ENCODE results near the gene BBLN.
A peak's percentile ranks its signal among the peaks of the same experiment; 100 is the strongest.
"Not testable (repeated sequence)": the region's sequence is repeated elsewhere in the genome, so short reads cannot be mapped to it uniquely, and the experiment has no call there.

The BBLN gene, protein sequence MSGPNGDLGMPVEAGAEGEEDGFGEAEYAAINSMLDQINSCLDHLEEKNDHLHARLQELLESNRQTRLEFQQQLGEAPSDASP

DNA sequence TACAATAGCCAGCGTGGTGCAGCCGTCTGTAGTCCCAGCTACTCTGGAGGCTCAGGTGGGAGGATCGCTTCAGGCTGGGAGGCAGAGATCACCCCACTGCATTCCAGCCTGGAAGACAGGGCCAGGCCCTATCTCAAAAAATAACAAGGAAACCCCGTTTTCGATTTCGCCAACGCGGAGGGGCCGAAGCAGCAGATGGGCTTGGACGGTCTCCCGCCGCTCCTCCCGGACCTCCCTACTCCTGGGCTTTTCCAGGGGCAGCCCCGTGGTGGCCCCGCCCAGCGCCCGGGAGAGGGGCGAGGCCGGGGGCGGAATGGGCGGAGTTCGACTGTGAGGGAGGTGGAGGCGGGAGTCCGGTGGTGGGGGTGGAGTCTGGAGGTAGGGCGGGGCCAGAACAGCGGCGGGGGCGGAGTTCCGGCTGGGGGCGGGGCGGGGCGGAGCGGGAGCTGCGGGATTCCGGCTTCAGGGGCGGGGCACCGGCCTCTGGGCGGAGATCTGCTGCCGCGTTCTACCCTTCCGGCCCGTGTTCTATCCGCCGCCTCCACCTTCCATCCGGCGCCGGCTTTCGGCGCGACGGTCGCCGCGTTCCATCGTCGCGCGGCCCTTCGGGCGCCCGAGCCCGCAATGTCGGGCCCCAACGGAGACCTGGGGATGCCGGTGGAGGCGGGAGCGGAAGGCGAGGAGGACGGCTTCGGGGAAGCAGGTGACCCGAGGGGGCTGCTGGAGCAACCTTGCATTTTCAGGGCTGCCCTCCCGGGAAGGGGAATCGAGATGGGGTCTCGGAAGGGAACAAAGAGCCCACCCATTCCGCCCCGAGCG lies at the start of gene BBLN:
Gene BBLN, plus strand, starts transcription at position 482 of the 819 bp plus-strand sequence. Its CDS starts 143 bp downstream, at position 625.
- peak; percentile 94 to 96 for DNase-seq

DNA sequence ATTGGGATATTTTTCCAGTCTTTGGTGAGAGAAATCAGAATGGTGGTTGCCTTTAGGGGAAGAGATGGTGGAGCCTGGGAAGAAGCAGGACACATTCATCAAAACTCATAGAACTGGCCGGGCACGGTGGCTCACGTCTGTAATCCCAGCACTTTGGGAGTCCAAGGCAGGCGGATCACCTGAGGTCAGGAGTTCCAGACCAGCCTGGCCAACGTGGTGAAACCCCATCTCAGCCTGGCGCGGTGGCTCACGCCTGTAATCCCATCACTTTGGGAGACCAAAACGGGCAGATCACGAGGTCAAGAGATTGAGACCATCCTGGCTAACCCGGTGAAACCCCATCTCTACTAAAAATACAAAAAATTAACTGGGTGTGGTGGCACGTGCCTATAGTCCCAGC lies 48.3 kb upstream of the BBLN start:
- DNase-seq = not testable (repeated sequence)

DNA sequence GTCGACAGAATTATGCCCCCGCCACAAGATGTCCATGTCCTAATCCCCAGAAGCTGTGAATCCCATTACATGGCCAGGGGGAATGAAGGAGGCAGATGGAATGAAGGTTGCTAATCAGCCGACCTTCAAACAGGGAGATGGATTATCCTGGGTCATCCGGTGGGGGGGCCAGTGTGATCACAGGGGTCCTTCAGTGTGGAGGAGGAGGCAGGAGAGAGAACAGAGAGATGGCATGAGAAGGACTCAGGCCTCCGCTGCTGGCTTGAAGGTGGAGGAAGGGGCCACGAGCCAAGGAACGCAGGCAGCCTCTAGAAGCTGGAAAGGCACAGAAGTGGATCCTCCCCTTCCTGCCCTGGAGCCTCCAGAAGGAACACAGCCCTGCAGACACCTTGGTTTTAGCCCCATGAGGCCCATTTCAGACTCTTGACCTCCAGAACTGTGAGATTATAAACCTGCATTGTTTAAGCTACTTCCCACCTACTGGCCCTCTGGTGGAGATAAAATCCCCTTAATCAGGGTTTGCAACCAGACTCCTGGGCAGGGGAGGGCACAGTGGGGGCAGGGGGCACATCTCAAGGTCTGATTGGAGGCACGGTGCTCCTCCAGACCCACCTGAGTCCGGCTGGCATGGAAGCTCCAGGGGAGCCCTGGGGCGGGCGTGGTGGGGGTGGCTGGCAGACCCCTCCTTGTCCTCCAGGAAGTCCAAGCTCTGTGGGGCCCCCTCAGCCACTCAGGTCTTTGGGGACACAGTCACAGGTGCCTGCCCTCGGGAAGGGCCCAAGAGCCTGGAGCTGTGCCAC lies 46.3 kb upstream of the BBLN start:
- peak in 1 of 2 experiments; percentile 37 for DNase-seq

DNA sequence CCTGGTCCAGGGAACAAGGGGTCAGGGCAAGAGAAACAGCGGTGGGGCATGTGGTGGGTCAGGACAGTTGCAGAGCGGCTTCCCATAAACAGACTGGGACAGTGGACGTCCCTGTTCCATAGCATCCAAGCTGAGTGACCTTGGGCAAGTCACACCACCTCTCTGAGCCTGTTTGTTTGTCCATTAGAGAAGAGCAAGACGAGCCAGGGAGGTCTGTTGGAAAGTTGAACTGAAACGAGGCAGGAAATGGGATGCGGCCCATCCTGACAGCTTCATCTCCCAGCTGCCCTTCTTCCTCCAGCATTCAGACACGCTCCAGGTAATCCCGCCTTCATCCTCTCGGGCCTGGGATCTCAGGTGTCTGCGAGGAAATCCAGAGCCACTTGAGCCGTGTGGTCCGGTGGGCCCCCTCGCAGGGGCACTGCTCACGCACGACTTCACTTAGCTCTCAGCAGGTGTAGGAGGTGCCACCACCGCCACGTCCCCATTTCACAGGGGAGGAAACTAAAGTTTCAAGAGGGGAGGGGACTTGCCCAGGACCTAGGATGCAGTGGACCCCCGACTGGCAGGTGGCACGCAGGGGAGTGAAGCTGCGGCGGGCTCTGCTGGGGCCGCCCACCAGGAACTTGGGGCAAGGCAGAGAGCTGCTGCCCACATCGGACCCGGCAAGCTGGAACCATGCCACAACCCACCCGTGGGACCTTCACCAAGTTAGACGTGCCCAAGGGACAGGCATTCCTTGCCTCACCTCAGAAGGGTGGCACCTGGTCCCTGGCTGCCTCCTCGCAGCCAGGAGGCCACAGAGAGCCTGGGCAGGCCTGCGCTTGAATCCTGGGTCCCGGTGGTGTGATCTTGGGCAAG lies 45.5 kb upstream of the BBLN start:
- DNase-seq = no peak

DNA sequence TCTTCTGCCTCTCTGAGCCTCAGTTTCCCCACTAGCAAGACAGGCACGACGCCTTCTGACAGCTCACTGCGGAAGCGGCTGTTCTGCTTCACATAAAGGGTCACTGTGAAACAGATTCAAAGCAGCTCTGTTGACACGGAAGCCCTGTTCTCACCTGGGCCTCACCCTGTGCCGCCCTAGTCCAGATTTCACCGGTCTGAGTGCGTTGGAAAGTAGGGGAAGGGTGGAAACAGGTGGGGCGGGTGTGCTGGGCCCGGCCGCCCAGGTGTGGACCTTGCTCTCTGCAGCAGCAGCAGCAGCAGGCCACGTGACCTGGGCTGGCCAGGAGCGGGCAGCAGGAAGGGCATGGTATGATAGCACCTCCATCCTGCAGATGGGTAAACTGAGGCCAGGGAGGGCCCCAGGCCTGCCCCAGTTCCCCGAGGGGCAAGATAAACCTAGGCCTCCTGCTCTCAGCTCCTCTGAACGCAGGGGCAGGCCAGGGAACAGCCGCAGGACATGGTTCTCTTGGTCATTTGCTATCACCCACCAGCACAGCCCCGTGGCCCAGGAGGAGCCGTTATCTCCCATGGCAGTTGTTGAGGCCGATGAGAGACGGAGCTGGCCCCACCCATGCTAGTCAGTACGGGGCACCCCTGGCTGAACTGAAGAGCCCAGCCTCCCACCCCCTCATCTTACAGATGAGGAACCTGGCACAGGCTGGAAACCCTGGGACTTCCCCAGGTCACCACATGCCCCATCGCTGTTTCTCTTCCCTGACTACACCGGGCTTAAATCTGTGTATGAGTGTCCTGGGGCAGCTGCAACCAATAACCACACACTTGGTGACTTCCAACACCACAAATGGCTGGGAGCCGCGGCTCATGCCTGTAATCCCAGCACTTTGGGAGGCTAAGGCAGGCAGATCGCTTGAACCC lies 44.6 kb upstream of the BBLN start:
- DNase-seq = no peak

DNA sequence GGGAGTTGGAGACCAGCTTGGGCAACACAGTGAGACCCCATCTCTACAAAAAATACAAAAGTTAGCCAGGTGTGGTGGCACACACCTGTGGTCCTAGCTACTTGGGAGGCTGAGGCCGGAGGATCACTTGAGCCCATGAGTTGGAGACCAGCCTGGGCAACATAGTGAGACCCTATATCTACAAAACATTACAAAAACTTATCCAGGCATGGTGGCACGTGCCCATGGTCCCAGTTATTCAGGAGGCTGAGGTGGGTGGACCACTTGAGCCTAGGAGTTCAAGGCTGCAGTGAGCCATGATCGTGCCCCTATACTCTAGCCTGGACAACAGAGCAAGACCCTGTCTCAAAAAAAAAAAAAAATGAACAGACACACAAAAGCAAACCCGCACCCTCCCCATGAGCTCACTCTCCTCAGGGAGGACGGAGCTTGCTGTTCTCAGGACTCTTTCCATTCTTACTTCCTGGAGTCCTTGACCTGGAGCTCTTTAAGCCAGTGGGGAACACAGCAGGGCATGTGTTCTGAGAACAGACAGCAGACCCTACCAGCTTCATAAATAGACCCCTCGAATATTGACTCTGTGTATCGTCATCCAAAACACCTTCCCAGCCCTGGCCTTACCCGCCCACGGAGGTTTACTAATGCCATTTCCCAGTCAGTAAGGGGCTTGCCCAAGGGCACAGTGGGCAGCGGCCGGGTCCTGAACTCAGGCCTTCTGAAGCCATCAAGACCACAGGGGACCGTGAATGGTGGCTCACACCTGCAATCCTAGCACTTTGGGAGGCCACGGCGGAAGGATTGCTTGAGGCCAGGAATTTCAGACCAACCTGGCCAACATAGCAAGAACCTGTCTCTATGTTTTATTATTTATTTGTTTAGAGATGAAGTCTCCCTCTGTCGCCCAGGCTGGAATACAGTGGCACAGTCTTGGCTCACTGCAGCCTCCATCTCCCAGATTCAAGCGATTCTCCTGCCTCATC lies 43.7 kb upstream of the BBLN start:
- DNase-seq = no peak

DNA sequence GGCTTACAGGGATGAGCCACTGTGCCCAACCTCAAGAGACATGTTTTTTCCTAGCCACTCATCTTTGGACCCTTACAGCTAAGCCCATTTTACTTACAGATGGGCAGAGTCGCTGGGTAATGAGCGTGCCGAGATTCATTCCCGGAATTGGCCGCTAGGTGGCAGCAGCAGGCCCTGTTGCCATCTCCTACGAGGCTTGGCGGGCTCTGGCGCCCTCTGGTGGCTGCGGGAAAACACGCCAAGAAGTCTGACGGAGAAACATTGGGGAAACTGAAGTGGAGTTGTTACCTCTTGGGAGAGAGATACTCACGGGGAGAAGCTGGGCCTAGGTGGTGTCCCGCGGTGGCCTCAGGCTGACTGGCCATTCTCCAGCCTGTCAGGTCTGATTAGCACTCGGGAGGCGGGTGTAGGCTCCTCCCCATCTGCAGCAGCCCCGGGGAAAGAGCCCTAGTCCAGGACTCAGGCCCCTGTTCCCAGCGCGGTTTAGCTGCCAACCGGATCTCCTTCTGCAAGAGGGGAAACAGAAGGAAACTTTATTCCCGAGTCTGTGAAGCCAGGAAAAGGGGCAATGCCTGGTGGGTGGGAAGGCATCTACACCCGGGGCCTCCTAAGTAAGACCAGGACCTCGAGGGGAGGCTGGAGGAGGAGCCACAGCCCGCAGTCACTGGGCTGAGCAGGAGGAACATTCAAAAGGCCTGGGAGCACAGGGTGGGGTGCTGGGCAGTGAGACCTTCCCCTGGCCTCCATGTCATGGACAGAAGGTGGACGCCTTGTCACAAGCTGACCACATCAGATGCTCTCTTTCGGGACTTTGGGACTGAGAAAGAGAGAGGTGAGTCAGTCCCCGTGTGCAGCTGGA lies 42.2 kb upstream of the BBLN start:
- peak; percentile 75 to 88 for DNase-seq

DNA sequence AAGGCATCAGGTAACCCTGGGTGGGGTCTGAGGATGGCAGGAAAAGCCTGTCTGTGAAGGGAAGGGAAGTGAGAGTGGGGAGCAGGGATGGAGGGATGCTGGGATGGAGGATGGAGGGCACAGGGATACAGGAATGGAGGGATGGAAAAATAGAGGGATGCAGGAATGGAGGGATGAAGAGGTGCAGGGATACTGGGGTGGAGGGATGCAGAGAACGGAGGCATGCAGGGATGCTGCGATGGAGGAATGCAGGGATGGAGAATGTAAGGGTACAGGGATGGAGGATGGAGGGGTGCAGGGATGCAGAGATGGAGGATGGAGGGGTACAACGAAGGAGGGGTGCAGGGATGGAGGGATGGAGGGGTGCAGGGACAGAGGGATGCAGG lies 41.6 kb upstream of the BBLN start:
- no peak for DNase-seq

DNA sequence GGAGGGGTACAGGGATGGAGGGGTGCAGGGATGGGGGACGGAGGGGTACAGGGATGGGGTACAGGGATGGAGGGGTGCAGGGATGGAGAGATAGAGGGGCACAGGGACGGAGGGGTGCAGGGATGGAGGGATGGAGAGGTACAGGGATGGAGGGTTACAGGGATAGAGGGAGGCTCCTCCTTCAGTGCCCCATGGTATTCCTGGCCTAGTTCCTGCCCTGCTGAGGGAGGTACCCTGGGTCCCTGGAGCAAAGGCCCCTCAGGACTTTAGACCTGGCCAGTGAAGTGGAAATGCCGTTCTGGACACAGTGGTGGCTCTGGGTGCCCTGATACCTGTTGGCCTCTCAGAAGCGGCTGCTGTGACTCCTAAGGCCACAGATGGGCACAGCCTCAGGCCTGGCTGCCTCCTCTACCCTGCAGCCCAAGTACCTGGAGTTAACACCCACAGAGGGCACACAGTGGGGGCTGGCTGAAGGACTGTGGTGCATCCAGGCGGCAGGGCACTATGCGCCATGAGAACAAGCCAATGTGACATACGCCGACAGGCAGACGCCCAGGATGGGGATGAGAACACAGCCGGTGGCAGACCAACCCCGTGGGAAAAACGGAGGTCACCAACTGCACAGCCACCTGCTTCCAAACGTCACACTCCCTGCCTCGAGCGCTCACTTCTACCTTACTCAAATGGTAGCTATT lies 40.9 kb upstream of the BBLN start:
- DNase-seq = peak; percentile 24 to 62

DNA sequence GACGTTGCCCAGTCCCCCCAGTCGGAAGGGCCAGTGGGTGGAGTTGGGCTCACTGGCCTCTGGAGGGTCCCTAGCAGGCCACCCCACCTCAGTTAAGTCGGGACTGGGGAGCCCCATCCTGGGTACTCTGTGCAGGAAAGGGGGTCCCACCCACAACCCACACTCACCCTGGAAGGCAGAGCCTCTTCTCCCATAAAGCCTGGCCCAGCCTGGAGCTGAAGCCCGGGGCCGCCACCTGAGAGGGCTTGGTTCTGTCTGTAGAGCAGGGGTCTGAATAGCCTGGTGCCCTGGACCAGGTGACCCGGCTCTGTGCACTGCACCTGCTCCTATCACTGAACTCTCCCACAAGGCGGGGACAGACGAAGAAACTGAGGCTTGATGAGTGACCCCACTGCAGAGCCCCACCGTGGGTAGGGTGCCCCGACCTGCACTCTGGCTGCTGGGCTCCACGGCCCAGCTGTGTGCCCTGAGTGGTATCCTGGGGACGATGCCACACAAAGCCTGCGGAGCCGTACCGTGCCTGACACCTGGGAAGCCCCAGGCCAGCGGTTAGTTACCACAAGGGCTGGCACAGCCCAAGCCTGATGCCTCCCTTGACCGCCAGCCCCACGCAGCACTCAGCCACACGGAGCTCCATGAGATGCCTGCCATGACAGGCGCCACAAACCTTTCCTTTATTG lies 39.9 kb upstream of the BBLN start:
- no peak for DNase-seq

DNA sequence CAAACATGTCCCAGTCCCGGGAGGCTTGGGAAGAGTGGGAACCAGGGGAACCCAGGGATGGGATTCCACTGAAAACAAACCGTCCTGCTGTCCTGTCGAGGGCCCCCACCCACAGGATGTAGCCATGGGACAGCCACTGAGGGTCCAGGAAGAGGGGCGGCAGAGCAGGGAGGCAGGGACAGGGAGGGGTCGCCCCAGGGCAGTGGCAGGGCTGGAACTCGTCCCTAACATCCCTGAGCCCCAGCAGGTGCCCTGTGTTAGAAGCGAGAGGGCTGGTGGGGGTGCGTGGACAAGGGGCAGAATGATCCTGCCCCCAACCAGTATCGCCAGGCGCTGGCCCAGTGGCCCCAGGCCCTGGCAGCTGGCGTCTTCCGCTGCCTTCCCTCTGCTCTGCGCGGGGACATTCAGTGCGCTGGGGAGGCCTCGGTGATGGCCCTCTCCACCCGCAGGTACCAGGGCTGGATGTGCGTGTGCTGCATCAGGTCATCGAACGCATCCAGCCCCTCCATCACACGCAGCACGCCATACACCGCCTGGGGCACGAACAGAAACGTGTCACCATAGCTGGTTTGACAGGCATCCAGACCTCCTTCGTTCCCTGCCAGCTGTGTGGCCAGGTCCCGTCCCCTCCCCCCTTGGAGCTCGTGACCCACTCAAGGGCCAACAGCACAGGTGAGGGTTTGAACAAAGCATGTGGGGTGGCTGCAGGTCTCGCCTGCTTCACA lies 39.2 kb upstream of the BBLN start:
- no peak for DNase-seq

DNA sequence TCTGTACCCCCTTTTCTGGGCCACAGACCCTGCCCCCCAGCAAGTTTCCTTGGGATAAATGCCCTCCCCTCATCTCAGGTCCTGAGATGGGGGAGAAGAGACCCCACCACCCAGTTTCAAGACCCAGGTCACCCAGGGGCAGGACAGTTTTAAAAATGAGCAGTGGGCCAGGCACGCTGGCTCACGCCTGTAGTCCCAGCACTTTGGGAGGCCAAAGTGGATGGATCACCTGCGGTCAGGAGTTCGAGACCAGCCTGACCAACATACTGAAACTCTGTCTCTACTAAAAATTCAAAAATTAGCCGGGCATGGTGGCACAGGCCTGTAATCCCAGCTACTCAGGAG lies 38.6 kb upstream of the BBLN start:
- no peak for DNase-seq

DNA sequence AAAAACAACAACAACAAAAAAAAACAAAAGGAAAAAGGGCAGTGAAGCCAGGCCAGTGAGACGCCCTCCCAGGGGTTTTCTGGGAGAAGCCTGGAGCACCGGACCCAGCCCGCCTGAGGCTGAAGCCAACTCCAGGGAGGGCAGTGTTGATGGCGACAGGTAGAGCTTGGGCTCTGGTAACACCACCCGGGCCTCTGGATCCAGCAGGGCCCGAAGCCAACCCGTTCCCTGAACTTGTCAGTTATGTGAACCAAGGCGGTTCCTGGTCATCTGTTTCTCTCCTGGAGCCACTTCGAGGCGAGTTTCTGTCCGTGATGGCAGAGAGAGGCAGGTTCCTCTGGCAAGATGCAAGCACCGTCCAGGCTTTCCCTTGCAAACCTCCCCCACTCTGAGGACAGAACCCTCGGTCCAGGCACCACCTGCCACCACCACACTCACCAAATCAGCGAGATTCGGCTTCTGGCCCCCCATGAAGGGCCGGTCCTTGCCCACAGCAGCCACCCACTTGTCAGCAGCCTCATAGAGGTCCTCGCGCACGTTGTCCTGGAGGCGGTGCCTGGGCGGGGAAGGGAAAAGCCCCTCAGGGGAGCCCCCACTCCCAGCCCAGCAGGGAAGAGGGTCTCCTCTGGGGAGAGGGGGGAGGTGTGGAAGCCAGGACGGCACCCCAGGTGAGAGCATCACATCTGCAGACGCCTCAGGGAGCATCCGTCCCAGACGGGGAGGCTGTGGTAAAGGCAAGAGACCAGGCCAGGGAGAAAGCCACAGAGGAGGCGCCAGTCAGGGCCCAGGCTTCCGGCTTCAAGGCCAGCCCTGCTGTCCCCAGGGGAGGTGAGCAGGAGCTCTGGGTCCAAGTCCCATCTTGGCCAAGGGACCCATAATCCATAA lies 37.9 kb upstream of the BBLN start:
- no peak for DNase-seq

DNA sequence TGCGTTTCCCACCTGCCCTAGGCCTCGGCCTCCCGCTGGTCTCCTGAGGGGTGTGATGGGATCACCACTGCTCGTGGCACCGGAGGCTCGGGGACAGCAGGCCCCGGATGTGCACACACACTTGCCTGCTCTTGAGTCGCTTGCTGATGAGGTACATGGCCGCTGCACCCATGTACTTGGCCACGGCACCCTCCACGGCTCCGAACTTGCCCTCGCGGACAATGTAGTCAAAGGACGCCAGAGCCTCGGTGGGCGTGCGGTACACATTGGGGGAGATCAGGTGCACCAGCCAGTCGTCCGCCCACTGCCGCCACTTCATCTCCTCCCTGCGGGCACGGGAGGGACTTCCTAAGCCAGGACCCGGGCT lies 37.3 kb upstream of the BBLN start:
- DNase-seq = no peak

DNA sequence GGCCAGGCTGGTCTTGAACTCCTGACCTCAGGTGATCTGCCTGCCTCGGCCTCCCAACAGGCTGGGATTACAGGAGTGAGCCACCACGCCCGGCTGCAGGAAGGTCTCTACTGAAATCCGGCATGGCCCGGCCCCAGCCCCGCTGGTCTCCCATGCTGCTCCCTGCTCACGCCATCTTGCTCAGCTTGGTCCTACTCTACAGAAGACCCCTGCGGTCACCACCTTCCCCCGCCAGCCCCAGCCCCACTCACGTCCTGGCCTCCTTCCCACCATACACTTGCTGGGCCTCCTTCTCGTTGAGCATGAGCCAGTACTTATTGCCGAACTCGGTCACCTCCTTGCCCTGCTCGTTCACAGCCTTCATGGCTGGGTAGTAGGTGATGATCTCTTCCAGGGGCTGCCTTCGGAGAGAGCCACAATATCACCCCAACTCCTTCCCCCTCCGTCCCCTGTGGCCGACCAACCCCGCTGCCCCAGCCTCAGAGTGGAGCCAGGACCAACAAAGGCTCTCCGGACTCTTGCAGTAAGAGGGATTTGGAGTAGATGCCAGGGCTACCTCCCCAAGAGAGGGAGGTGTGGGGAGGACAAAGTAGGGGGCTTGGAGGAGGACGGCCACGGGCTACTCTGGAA lies 36.5 kb upstream of the BBLN start:
- DNase-seq = no peak

DNA sequence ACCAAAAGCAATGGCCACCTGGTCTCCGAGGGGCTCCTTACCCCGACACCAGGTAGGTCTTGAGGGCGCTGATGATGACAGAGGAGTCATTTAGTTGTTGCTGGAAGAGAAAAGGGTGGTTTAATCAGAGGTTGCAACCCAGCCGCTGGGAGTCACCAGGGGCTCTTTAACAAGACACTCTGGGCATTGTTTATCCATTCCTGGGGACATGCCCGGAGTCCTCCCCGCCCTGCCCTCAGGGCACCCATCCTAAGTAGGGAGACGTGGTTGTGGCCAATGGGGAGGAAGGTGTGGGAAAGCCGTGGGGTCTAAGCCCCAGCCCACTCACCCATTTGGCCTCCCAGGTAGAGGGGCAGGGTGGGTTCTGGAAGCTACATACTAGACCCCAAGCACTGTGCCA lies 35.6 kb upstream of the BBLN start:
- no peak for DNase-seq
